Measurements from ENCODE around the gene PSD.
A peak's percentile ranks its signal among the peaks of the same experiment; 100 is the strongest.

Gene PSD

GRCh38 chr10:102420714-102421506, 2.3 kb upstream of the PSD start, which contains the start of gene FBXL15 (continued):
- no peak for TF ChIP-seq ZNF155 (tag by site-specific recombination; IDR thresholded peaks at IDR 0.05)
- TF ChIP-seq ZSCAN16 (tag by site-specific recombination; IDR thresholded peaks at IDR 0.05) = peak; percentile 55; the same call in 1 of the 2 replicates
- TF ChIP-seq ZNF76 (tag by site-specific recombination; IDR thresholded peaks at IDR 0.05; ENCODE audit: borderline replicate concordance, low read depth) = peak; percentile 82
- TF ChIP-seq ZBTB44 (tag by site-specific recombination; IDR thresholded peaks at IDR 0.05) = peak; percentile 33; the same call in 1 of the 2 replicates
- no peak for TF ChIP-seq ZNF23 (tag by site-specific recombination; IDR thresholded peaks at IDR 0.05; ENCODE audit: borderline replicate concordance)
- TF ChIP-seq ZSCAN4 (tag by site-specific recombination; IDR thresholded peaks at IDR 0.05) = peak; percentile 62
- no peak for TF ChIP-seq ZNF544 (tag by site-specific recombination; IDR thresholded peaks at IDR 0.05)
- no peak for TF ChIP-seq ZNF175 (tag by site-specific recombination; IDR thresholded peaks at IDR 0.05)
- no peak for TF ChIP-seq ZNF138 (tag by site-specific recombination; IDR thresholded peaks at IDR 0.05; ENCODE audit: borderline replicate concordance)
- TF ChIP-seq ZNF266 (tag by site-specific recombination; IDR thresholded peaks at IDR 0.05; ENCODE audit: low read depth) = no peak
- TF ChIP-seq SETDB1 (IDR thresholded peaks at IDR 0.05; ENCODE audit: insufficient read length, low read length) = no peak
- peak; percentile 65 for TF ChIP-seq REST (tag by site-specific recombination; IDR thresholded peaks at IDR 0.05)
- no peak for TF ChIP-seq ZNF416 (tag by site-specific recombination; IDR thresholded peaks at IDR 0.05)
- peak; percentile 44; the same call in 1 of the 2 replicates for TF ChIP-seq ZNF366 (tag by site-specific recombination; conservative IDR thresholded peaks at IDR 0.05)
- TF ChIP-seq PATZ1 (tag by site-specific recombination; IDR thresholded peaks at IDR 0.05) = peak; percentile 94
- TF ChIP-seq ZNF785 (tag by site-specific recombination; IDR thresholded peaks at IDR 0.05) = peak; percentile 81; the same call in 1 of the 2 replicates
- peak; percentile 82; the same call in 1 of the 2 replicates for TF ChIP-seq YY1 (tag by site-specific recombination; IDR thresholded peaks at IDR 0.05)
- TF ChIP-seq ZNF404 (tag by site-specific recombination; IDR thresholded peaks at IDR 0.05) = no peak
- no peak for TF ChIP-seq ZNF426 (tag by site-specific recombination; IDR thresholded peaks at IDR 0.05)
- TF ChIP-seq ZFP69B (tag by site-specific recombination; IDR thresholded peaks at IDR 0.05) = peak; percentile 89
- no peak for TF ChIP-seq GLIS2 (tag by site-specific recombination; IDR thresholded peaks at IDR 0.05)
- peak; percentile 89 for TF ChIP-seq ZNF660 (tag by site-specific recombination; IDR thresholded peaks at IDR 0.05)
- no peak for TF ChIP-seq PRDM2 (tag by site-specific recombination; IDR thresholded peaks at IDR 0.05; ENCODE audit: borderline replicate concordance)
- TF ChIP-seq TCF7L2 (IDR thresholded peaks at IDR 0.05; ENCODE audit: borderline replicate concordance, low read depth, low read length) = no peak
- peak; percentile 90 for TF ChIP-seq ZSCAN30 (tag by site-specific recombination; IDR thresholded peaks at IDR 0.05)

All from HEK293 (cell line).